RPMI7951 (cell line): Measurements from ENCODE around the gene OR1A1. TPM values are rescaled to one million over a fixed set of nuclear protein-coding genes. Genes with fewer than 3 reads are reported as not detected.
"Not testable (repeated sequence)": the region's sequence is repeated elsewhere in the genome, so short reads cannot be mapped to it uniquely, and the experiment has no call there.

ENCODE experiments used
- DNase-seq: peaks from one replicate; pipeline ENCODE4 v3.0.0-alpha.2; 2012; ENCODE audit warnings: low read depth
- total RNA-seq: library from RNA; depleted of rRNA; stranded (reverse); fragments of >200 nt; shearing (Covaris generic); gene quantifications from 2 replicates; pipeline ENCODE4 v1.2.3, GENCODE V29; 2014; rRNA removed

OR1A1 gene, protein sequence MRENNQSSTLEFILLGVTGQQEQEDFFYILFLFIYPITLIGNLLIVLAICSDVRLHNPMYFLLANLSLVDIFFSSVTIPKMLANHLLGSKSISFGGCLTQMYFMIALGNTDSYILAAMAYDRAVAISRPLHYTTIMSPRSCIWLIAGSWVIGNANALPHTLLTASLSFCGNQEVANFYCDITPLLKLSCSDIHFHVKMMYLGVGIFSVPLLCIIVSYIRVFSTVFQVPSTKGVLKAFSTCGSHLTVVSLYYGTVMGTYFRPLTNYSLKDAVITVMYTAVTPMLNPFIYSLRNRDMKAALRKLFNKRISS
- not detected in 2 replicates for total RNA-seq

DNA sequence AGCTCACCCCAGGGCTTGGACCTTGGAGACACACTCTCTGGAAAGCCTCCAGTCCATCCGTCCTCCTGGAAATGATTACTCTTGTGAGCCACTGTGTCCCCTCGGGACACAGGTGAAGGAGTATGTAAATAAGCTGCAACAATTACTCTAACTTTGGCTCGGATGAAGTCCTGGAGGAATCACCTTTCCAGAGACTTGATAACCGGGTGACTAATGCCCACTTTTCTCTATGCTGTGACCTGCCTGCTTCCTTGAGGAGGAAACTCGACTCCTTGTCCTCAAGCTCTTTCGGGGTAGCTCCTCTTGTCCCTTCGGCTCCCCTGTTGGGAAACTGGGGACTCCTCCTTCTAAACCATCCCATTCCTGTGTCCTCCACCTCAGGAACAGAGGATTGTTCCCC lies at the start of gene OR1A1:
TSS of gene OR1A1 (plus strand) at position 301 of the 400 bp plus-strand sequence. CDS start 7,954 bp downstream, outside the sequence.
- no peak for DNase-seq

DNA sequence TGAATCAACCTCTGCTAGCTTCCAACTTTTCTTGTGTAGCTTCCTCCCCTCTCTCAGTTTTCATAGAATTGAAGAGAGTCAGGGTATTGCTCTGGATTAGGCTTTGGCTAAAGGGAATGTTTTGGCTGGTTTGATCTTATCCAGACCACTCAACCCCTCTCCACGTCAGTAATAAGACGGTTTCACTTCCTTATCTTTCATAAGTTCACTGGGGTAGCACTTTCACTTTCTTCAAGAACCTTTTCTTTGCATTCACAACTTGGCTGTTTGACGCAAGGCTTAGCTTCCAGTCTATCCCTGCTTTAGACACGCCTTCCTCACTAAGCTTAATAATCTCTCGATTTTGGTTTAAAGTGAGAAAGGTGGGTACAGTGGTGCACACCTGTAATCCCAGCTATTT lies 39.9 kb upstream of the OR1A1 start:
- no peak for DNase-seq

DNA sequence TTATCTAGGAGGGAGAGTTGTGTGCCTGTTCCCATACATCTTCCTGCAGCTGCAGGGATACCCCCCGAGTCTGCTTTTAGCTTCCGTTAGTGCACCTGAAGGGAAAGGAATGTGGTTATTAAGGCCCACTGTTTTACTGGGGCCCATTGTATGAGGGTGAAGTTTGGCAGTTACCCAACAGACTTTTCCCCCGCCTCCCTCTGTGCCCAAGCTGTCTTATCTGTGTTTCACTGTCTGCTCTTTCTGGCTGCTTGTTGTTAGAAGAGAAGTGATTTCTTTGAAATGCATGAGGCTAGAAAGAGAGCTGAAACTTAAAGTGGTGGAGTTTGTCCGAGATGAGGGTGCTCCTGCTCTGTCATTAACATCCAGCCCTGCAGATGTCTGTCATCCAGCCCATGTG lies 17.5 kb upstream of the OR1A1 start:
- no peak for DNase-seq

DNA sequence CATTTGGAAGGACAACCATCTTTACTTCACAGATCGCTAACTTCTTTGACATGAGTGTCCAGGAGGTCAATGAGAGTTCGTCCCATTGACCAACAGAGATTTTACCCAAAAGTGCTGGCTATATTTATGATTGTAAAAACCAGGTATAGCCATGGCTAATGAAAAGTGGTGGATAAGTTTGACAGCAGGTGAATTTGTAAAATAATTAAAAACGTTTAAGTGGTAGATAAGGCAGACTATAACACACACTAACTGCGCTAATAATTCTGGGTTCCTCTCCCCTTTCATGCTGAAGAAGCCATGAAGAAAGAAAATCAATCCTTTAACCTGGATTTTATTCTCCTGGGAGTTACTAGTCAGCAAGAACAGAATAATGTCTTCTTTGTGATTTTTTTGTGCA lies 10.2 kb upstream of the OR1A1 start, which contains the start of gene OR1A2:
TSS of gene OR1A2 (plus strand) at position 301 of the 400 bp plus-strand sequence. CDS start at position 301, 0 bp downstream.
- DNase-seq, result no peak

DNA sequence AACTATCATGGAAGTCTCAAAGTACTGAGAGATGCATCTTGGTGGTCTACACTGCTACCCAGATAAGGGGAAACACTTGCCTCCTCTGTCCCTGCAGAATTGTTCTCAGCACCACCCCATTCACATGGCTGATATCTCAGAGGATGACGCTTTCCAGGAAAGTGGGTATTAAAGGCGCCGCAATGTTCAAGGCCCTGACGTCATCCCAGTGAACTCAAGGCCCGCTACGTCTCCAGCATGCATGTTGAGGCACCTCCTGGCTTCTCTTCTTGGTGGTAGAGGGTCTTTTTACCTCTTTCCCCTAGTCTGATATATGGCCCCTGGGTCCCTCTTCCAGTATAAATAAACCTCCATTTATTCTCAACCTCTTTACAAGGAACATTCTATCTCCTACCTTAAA lies 1.0 kb downstream of the OR1A1 start:
- DNase-seq, result no peak

DNA sequence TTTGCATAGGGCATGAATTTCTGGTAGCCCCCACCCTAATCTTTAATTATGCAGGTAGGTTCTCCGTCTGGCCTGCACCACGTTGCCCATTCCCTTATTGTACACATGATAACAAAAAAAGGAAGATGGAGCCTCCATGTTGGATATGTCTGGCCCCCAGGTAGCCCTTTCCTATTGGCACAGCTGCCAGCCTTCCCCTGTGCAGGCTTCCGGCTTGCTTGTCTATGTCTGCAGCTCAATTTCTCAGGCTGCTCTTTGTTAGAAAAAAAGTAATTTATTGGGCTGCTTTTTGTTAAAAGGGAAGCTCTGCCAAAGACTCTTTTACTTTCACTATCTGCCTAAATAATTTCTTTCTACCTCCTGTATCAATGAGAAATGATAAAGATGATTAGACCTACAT lies 5.5 kb downstream of the OR1A1 start:
- DNase-seq, result no peak

DNA sequence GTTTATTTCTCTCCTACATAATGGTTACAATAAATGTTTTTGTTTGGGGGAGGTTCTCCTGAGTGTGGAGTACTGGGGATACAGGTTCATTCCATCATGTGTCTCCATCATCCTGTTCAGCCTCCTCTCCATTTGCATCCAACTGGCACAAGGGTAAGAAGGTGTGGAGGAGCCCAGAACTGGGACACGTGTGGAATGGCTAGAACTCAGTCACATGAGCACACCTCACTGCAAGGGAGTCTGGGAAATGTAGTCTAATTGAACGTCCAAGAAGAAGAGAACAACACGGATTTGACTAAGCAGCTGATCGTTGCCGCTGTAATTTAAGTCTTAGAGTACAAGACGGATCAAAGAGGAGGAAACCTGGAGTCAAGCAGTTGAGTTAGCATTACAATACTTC lies 6.1 kb downstream of the OR1A1 start:
- no peak for DNase-seq

DNA sequence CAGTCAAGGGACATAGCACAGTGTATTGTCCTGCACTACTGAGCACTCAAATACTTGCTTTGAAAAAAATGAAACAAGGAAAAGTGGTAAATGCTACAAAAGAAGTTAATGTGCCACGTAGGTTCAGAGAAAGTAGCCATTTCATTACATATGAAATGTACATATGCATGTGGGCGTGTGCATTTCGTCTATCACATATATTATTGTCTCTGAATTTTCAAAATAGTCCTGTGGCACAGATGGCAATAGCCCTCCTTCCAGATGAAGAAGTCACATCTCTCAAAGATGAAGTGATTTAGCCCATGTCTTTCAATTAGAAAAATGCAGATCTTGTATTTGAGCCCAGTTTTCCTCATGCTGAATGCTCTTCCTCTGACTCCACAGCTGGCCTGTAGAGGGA lies 12.5 kb downstream of the OR1A1 start:
- not testable (repeated sequence) for DNase-seq

DNA sequence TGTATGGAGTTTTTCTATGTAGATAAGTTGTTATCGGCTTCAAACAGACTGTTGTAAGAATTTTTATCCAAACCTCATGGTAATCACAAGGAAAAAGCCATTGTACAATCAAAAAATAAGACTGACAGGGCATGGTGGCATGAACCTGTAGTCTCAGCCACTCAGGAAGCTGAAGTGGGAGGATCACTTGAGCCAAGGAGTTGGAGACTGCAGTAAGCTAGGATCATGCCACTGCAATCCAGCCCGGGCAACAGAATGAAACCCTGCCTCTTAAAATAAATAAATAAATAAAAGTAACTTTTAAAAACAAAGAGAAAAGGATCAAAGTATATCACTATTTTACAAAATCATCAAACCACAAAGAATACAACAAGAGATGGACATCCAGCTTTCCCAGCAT lies 14.4 kb downstream of the OR1A1 start:
- DNase-seq, result no peak

DNA sequence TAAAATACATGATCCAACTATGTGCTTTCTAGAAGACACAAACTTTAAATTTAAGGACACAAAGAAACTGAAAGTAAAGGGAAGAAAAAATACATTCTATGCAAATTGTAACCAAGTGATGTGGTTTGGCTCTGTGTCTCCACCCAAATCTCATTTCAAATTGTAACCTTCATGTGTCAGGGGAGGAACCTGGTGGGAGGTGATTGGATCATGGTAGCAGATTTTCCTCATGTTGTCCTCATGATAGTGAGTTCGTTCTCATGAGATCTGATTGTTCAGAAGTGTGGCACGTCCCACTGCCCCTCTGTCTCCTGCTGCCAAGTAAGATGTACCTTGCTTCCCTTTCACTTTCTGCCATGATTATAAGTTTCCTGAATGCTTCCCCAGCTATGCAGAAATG lies 15.0 kb downstream of the OR1A1 start:
- DNase-seq, result no peak

DNA sequence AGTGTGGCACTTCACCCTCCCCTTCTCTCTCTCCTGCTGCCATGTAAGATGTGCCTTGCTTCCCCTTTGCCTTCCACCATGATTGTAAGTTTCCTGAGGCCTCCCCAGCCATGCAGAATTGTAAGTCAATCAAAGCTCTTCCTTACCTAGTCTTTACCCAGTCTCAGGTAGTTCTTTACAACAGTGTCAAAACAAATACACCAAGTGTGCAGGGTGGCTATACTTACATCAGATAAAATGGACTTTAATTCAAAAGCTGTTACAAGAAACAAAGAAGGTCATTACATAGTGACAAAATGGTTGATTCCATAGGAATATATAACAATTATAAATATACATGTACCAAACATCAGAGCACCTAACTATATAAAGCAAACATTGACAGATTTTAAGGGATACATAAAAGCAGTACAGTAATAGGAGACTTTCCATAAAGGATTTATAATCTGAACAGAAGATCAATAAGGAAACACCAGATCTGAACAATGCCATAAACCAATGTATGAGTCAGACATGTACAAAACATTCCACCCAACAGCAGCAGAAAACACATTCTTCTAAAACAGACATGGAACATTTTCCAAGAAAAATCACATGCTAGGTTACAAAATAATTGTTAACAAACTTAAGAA lies 17.4 kb downstream of the OR1A1 start:
- DNase-seq, result not testable (repeated sequence)

DNA sequence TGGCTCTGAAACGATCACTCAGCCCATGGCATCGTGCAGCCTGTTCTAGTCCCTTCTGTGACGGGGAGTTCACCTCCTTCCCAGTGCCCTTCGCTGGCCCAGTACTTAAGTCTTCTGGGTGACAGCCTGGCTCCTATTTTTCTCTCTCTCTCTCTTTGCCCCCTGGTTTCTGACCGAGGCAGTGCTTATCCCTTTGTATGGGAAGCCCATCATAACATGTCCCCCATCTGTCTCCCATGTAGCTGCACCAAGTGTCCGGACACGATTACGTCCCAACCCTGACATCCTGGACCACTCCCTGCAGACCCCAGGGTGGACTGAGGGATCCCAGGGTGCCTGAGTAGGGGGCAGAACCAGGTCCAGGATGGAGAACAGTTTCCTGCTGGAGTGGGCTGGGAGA lies 24.8 kb downstream of the OR1A1 start:
- DNase-seq, result not testable (repeated sequence)

DNA sequence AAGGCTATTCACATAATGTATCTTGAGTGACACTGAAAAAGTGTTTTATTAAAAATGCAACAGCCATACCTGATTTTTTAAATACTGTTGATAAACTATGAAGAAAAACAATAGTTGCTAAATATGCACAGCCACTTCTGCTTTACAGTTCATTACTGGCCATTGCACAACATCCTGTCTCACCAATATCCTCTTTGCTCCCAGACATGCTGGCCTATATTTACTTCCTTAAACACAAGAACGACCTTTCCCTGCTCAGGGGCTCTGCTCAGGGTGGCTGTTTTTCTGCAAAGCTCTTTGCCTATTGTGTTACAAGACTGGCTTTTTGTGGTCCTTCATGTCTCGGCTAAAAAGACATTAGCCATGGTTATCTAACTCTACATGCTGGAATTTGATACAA lies 31.2 kb downstream of the OR1A1 start:
- not testable (repeated sequence) for DNase-seq

DNA sequence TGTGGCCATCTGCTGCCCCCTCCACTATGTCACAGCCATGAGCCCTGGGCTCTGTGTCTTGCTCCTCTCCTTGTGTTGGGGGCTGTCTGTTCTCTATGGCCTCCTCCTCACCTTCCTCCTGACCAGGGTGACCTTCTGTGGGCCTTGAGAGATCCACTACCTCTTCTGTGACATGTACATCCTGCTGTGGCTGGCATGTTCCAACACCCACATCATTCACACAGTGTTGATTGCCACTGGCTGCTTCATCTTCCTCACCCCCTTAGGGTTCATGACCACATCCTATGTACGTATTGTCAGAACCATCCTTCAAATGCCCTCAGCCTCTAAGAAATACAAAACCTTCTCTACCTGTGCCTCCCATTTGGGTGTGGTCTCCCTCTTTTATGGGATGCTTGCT lies 33.6 kb downstream of the OR1A1 start:
- not testable (repeated sequence) for DNase-seq

DNA sequence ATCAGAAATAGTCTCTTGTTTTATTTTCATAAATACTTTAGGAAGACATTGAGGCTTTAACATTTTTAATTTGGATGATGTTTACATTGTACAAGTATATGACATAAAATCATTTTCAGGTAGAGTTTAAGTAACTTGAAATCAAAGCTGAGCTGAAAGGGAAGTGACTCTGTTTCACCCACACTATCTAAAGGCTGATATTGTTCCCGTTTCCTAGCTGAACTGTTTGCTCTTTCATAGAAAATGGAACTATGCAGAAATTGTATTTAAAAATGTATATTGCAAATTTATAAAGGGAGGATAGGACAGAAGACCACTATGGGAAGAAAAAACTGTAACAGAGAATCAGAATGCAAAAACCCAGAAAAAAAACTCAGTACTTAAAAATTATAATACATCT lies 37.4 kb downstream of the OR1A1 start:
- not testable (repeated sequence) for DNase-seq

DNA sequence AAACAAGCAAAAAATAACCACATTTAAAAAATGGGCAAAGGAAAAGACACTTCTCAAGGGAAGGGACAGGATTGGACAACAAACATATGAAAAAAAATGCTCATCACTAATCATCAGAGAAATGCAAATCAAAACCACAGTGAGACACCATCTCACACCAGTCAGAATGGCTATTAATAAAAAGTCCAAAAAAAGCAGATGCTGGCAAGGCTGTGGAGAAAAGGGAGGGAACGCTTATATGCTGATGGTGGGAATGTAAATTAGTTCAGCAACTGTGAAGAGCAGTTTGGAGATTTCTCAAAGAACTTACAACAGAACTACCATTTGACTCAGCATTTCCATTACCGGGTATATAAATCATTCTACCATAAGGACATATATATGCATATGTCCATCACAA lies 41.5 kb downstream of the OR1A1 start:
- not testable (repeated sequence) for DNase-seq

DNA sequence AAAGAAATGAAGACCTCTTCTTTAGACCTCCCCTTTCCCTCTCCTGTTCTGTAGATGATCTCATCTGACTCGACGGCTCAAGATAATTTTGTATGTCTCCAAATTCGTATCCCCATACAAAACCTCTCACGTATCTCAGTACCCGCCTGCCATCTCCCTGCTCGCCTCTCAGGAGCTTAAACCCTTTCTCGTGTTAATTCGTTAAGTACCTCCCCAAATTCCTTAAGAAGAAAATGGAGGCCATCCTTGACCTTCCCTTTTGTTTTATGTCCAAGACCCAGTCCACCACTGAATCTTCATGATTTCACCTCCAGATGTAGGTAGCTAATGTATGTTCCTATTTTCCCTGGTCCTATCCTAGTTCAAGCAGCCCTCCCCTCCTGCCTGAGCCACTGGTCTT lies 49.1 kb downstream of the OR1A1 start:
- DNase-seq, result no peak

DNA sequence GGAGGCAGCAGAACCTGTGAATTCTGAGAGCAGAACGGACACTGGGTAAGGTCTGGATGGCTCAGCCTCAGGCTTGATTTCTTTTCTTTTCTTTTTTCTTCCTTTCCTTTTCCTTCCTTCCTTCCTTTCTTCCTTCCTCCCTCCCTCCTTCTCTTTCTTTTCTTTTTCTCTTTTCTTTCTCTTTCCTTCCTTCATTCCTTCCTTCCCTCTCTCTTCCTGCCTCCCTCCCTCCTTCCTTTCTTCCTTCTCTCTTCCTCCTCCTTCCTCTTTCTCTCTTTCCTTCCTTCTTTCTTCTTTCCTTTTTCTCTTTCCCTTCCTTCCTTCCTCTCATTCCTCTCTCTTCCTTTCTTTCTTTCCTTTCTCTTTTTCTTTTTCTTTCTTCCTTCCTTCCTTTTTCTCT lies 52.7 kb downstream of the OR1A1 start:
- no peak for DNase-seq

DNA sequence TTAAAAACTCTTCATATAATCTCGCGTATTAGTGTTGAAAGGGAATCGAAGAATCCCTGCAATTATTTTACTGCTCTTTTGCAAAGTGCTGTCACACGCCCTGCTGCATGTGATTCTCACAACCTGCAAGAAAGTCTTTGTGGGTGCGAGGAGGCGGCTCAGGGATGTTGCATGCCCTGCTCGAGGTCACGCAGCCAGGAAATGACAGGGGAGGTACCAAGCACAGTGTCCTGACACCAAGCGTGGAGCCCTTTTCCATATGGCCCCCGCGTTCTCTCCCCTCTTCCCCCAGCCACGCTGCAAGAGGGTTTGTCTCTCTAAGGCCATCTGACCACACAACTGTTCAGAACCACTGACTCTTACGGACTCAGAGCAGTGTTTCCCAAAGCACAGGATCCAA lies 53.1 kb downstream of the OR1A1 start:
- no peak for DNase-seq
